Measurements from ENCODE around the gene MED6.

Gene MED6

GRCh38 chr14:70600382-70601157 lies at the start of gene MED6:
MED6 (minus strand) TSS chr14:70600655; CDS start chr14:70600637, 18 bp downstream.
- peak within 1 kb of the TSS; percentile 82 for H3K4me3 ChIP-seq (ENCODE audit: low read depth, low read length)
- peak within 1 kb of the TSS; percentile 92 for H3K9ac ChIP-seq (ENCODE audit: low read depth, low read length)
- no peaks in the 10 kb centered on the region for H3K9me3 ChIP-seq (ENCODE audit: control insufficient read depth, insufficient read depth, low read length)
- H3K36me3 ChIP-seq (ENCODE audit: control insufficient read depth, insufficient read depth, low read length): peaks cover 8% of the 10 kb centered on the region
- H3K27me3 ChIP-seq (ENCODE audit: control insufficient read depth, insufficient read depth, low read length): no peaks in the 10 kb centered on the region
- no peaks in the 10 kb centered on the region for H3K4me1 ChIP-seq (ENCODE audit: control insufficient read depth, insufficient read depth, low read length)

GRCh38 chr14:70649803-70650202 lies 49.3 kb upstream of the MED6 start:
- Histone ChIP-seq H3K4me1 (ENCODE audit: control insufficient read depth, insufficient read depth, low read length) (peaks cover 22% of the 10 kb centered on the region), H3K27me3 (ENCODE audit: control insufficient read depth, insufficient read depth, low read length) (no peaks in the 10 kb centered on the region), H3K9me3 (ENCODE audit: control insufficient read depth, insufficient read depth, low read length) (no peaks in the 10 kb centered on the region), H3K9ac (ENCODE audit: low read depth, low read length) (no peak overlapping the region), H3K36me3 (ENCODE audit: control insufficient read depth, insufficient read depth, low read length) (no peaks in the 10 kb centered on the region), H3K4me3 (ENCODE audit: low read depth, low read length) (no peak overlapping the region)

- H3K27me3 ChIP-seq (ENCODE audit: control insufficient read depth, insufficient read depth, low read length): peaks cover 5% of the 10 kb centered on the region
- H3K9ac ChIP-seq (ENCODE audit: low read depth, low read length): no peak overlapping the region
- H3K4me1 ChIP-seq (ENCODE audit: control insufficient read depth, insufficient read depth, low read length): peaks cover 21% of the 10 kb centered on the region
- H3K9me3 ChIP-seq (ENCODE audit: control insufficient read depth, insufficient read depth, low read length): no peaks in the 10 kb centered on the region
- no peak overlapping the region for H3K4me3 ChIP-seq (ENCODE audit: low read depth, low read length)
- H3K36me3 ChIP-seq (ENCODE audit: control insufficient read depth, insufficient read depth, low read length): no peaks in the 10 kb centered on the region
Observed at GRCh38 chr14:70648346-70648745, 47.9 kb upstream of the MED6 start.

GRCh38 chr14:70646705-70647104 lies 46.2 kb upstream of the MED6 start:
- H3K36me3 ChIP-seq (ENCODE audit: control insufficient read depth, insufficient read depth, low read length): no peaks in the 10 kb centered on the region
- peaks cover 23% of the 10 kb centered on the region for H3K4me1 ChIP-seq (ENCODE audit: control insufficient read depth, insufficient read depth, low read length)
- no peak overlapping the region for H3K4me3 ChIP-seq (ENCODE audit: low read depth, low read length)
- H3K9me3 ChIP-seq (ENCODE audit: control insufficient read depth, insufficient read depth, low read length): no peaks in the 10 kb centered on the region
- peaks cover 12% of the 10 kb centered on the region for H3K27me3 ChIP-seq (ENCODE audit: control insufficient read depth, insufficient read depth, low read length)
- H3K9ac ChIP-seq (ENCODE audit: low read depth, low read length): no peak overlapping the region

- Histone ChIP-seq H3K9ac (ENCODE audit: low read depth, low read length) (no peak overlapping the region), H3K36me3 (ENCODE audit: control insufficient read depth, insufficient read depth, low read length) (no peaks in the 10 kb centered on the region), H3K27me3 (ENCODE audit: control insufficient read depth, insufficient read depth, low read length) (peaks cover 12% of the 10 kb centered on the region), H3K9me3 (ENCODE audit: control insufficient read depth, insufficient read depth, low read length) (no peaks in the 10 kb centered on the region), H3K4me1 (ENCODE audit: control insufficient read depth, insufficient read depth, low read length) (peaks cover 23% of the 10 kb centered on the region), H3K4me3 (ENCODE audit: low read depth, low read length) (no peak overlapping the region)
Observed at GRCh38 chr14:70645892-70646291, 45.4 kb upstream of the MED6 start.

GRCh38 chr14:70643967-70644366 lies 43.5 kb upstream of the MED6 start:
- no peaks in the 10 kb centered on the region for H3K36me3 ChIP-seq (ENCODE audit: control insufficient read depth, insufficient read depth, low read length)
- no peak overlapping the region for H3K9ac ChIP-seq (ENCODE audit: low read depth, low read length)
- H3K27me3 ChIP-seq (ENCODE audit: control insufficient read depth, insufficient read depth, low read length): peaks cover 14% of the 10 kb centered on the region
- peaks cover 26% of the 10 kb centered on the region for H3K4me1 ChIP-seq (ENCODE audit: control insufficient read depth, insufficient read depth, low read length)
- no peaks in the 10 kb centered on the region for H3K9me3 ChIP-seq (ENCODE audit: control insufficient read depth, insufficient read depth, low read length)
- H3K4me3 ChIP-seq (ENCODE audit: low read depth, low read length): peak overlapping the region; percentile 79

GRCh38 chr14:70642303-70643235 lies 42.1 kb upstream of the MED6 start:
- Histone ChIP-seq H3K9ac (ENCODE audit: low read depth, low read length) (peak overlapping the region; percentile 70), H3K4me1 (ENCODE audit: control insufficient read depth, insufficient read depth, low read length) (peaks cover 24% of the 10 kb centered on the region), H3K27me3 (ENCODE audit: control insufficient read depth, insufficient read depth, low read length) (peaks cover 14% of the 10 kb centered on the region), H3K4me3 (ENCODE audit: low read depth, low read length) (peak overlapping the region; percentile 79), H3K9me3 (ENCODE audit: control insufficient read depth, insufficient read depth, low read length) (no peaks in the 10 kb centered on the region), H3K36me3 (ENCODE audit: control insufficient read depth, insufficient read depth, low read length) (no peaks in the 10 kb centered on the region)

- Histone ChIP-seq H3K9me3 (ENCODE audit: control insufficient read depth, insufficient read depth, low read length) (no peaks in the 10 kb centered on the region), H3K4me1 (ENCODE audit: control insufficient read depth, insufficient read depth, low read length) (peaks cover 19% of the 10 kb centered on the region), H3K36me3 (ENCODE audit: control insufficient read depth, insufficient read depth, low read length) (no peaks in the 10 kb centered on the region), H3K4me3 (ENCODE audit: low read depth, low read length) (peak within 1 kb of the TSS; percentile 79), H3K9ac (ENCODE audit: low read depth, low read length) (peak within 1 kb of the TSS; percentile 70), H3K27me3 (ENCODE audit: control insufficient read depth, insufficient read depth, low read length) (peaks cover 14% of the 10 kb centered on the region)
Observed at GRCh38 chr14:70641548-70642302, 41.3 kb upstream of the MED6 start, which contains the start of gene TTC9. TTC9 (plus strand) TSS chr14:70641916; CDS start chr14:70642130, 214 bp downstream.

GRCh38 chr14:70640938-70641547 lies 40.6 kb upstream of the MED6 start:
- Histone ChIP-seq H3K9ac (ENCODE audit: low read depth, low read length) (no peak overlapping the region), H3K27me3 (ENCODE audit: control insufficient read depth, insufficient read depth, low read length) (peaks cover 14% of the 10 kb centered on the region), H3K4me3 (ENCODE audit: low read depth, low read length) (peak overlapping the region; percentile 55), H3K36me3 (ENCODE audit: control insufficient read depth, insufficient read depth, low read length) (no peaks in the 10 kb centered on the region), H3K4me1 (ENCODE audit: control insufficient read depth, insufficient read depth, low read length) (peaks cover 13% of the 10 kb centered on the region), H3K9me3 (ENCODE audit: control insufficient read depth, insufficient read depth, low read length) (peaks cover 3% of the 10 kb centered on the region)

- no peak overlapping the region for H3K9ac ChIP-seq (ENCODE audit: low read depth, low read length)
- peaks cover 10% of the 10 kb centered on the region for H3K27me3 ChIP-seq (ENCODE audit: control insufficient read depth, insufficient read depth, low read length)
- H3K4me3 ChIP-seq (ENCODE audit: low read depth, low read length): no peak overlapping the region
- H3K4me1 ChIP-seq (ENCODE audit: control insufficient read depth, insufficient read depth, low read length): peaks cover 8% of the 10 kb centered on the region
- peaks cover 4% of the 10 kb centered on the region for H3K9me3 ChIP-seq (ENCODE audit: control insufficient read depth, insufficient read depth, low read length)
- H3K36me3 ChIP-seq (ENCODE audit: control insufficient read depth, insufficient read depth, low read length): no peaks in the 10 kb centered on the region
Observed at GRCh38 chr14:70638416-70638815, 38.0 kb upstream of the MED6 start.
